GM19099 (cell line): Measurements from ENCODE around the gene ZCCHC18.
A peak's percentile ranks its signal among the peaks of the same experiment; 100 is the strongest.

Experiments used
- POLR2A ChIP-seq: IDR thresholded peaks from 3 replicates; pipeline ENCODE4 v1.6.1; 2011; ENCODE audit warnings: low read depth; ENCODE audit not compliant: insufficient read length; ENCODE audit errors: extremely low read depth

The ZCCHC18 gene

GRCh38 chrX:104126856-104127255 is 14.5 kb downstream of the ZCCHC18 start:
- TF ChIP-seq POLR2A = no peak

DNA sequence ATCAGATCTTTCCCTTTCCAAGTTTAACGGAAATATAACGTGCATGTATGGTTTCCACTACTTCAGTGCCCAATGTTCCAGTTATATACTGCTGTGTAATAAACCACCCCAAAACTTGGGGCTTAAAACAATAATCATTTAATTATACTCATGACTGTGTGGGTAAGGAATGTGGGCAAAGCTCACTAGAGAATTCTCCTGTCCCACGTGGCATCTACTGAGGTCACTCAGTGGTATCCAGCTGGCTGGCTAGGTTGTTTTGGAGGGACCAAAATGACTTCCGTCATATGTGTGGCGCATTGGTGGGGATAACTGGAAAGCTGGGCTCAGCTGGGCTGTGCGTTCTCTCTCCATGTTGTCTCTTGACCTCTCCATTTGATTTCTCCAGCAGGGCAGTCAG is 18.5 kb downstream of the ZCCHC18 start:
- TF ChIP-seq POLR2A = no peak

DNA sequence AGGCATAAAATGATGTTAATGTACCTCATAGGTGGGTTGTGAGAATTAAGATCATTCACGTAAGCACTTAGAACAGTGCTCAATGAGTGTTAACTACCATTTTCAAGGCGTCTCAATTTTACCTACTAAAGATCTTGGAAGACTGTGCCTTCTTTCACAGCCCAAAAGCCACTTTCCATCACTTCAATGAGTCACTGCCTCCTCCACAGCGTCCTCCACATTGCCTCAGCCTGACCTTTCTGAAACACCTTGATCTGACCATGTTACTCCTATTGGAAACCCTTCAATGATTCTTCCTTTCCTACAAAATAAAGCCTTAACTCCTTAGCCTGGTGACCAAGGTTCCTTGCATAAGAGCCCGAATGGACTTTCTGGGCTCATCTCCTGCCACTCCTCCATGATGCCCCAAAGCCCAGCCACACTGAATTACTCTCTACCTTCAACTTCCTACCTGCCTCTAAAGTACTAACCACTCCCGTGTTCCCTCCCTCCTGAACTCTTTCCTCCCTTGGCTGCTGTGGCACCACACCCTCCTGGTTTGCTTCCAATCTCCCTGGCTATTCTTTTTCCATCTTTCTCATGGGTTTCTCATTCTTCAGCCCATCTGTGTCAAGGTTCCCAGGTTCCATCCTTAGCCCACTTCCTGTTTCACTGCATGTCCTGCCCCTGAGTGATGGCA is 22.4 kb downstream of the ZCCHC18 start:
- TF ChIP-seq POLR2A = no peak

- no peak for TF ChIP-seq POLR2A
Measured at GRCh38 chrX:104135677-104136076, 23.4 kb downstream of the ZCCHC18 start.

DNA sequence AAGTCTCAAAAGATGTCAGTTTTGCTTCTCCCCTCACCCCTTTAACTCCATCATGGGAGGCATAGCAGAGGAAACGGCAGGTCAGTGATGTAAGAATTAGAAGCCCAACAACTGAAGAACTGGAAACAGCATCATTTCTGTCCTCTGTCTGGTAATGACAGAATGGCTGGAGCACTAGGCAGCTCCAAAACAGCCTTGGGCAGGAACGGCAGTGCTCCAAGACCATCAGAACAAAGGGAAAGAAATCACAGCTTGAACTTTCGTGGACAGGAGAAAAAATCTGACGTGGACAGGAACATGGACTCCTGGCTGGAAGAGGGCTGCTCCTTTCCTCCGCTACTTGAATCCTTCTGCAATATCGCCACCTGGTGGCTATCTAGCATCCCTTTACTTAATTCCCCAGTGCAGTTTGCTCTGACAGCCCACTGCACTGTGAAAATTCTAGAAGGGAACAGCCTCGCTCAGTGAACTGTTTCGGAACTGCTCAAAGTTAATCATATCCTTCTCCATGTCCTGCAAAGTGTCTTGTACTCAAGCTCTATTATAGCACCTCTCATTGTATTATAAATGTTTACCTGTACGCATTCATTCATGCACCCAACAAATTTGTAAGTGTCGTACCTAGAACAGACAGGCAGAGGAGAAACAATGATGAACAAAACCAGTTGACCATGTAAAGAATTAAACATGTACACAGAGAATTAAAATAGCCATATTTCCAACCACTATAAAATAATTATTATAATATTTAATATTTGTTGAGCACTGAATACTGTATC is 24.1 kb downstream of the ZCCHC18 start:
- TF ChIP-seq POLR2A = no peak

- TF ChIP-seq POLR2A = no peak
Measured at GRCh38 chrX:104137496-104137895, 25.2 kb downstream of the ZCCHC18 start.

- TF ChIP-seq POLR2A = no peak
Measured at GRCh38 chrX:104141087-104141760, 28.9 kb downstream of the ZCCHC18 start.

- no peak for TF ChIP-seq POLR2A
Measured at GRCh38 chrX:104151037-104151436, 38.7 kb downstream of the ZCCHC18 start.

DNA sequence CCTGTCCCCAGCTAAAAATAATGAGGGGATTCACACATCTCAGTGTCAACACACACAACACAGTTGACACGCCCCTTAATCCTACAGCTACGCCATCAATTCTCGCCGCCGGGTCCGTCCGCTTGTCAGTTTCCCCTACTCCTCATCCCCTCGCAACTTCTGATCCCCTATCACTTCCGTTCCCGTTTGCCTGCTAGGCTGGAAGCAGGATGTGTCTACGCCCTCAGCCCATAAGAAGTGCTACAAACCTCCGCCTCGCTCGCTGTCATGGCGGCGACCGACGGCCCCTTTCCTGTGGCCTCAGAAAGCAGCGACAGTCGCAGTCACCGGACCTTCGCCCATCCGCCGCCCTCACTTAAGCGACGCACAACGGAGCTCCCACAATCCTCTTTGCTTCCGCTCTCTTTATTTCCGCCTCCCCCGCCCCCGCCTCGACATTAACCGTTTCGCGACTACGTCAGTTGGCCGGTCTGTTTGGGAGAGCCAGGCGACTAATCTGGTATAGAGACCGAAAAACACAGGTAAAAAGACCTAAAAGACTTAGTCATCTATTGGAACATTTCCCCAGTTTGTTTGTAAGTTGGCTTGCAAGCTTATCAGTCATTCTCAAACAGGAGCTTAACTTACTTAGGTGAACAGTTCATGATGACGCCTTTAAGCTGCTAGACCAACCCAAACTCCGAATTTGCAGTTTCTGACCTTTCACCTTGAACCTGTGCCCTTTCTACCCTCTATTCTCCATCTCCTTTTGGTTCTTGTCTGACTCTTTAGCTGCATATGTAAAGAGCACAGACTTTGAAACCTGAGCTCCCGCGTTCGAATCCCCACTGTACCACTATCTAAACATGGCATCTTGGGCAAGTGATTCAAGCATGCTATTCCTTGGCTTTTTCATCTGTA is 44.6 kb downstream of the ZCCHC18 start, which contains the start of gene SLC25A53:
Gene SLC25A53, minus strand, starts transcription at position 380 of the 900 bp plus-strand sequence. CDS start 51,752 bp downstream, outside the sequence.
- TF ChIP-seq POLR2A = peak; percentile 59
